HepG2 (cell line): ENCODE results near the gene BEST3. TPM values are rescaled to one million over a fixed set of nuclear protein-coding genes. Genes with fewer than 3 reads are reported as not detected.

ENCODE experiments used
- ATF2 ChIP-seq: sonication (generic); formaldehyde crosslinking; IDR thresholded peaks from 2 replicates; pipeline ENCODE4 v1.4.0; 2020; ENCODE audit warnings: missing genetic modification reagents
- BHLHE40 ChIP-seq: IDR thresholded peaks from 2 replicates; pipeline ENCODE4 v1.6.1; 2011; ENCODE audit warnings: low read length, improper control_type of control experiment
- DMAP1 ChIP-seq: IDR thresholded peaks from 2 replicates; pipeline ENCODE4 v1.6.1; 2016
- HNF1A ChIP-seq, 2 experiments: sonication (generic) in 1 of 2; formaldehyde crosslinking in 1 of 2; IDR thresholded peaks; 2 replicates each; pipeline versions ENCODE4 v1.4.0 to v1.6.1; 2016 to 2020; ENCODE audit warnings: borderline replicate concordance in 1 of 2, low read depth in 1 of 2, mild to moderate bottlenecking in 1 of 2, missing genetic modification reagents in 1 of 2
- HNRNPUL1 ChIP-seq: fragments of 200-400 bp; formaldehyde crosslinking; IDR thresholded peaks from 2 replicates; pipeline ENCODE4 v1.6.1; 2017; ENCODE audit warnings: low read depth, mild to moderate bottlenecking, low read length, moderate library complexity
- KLF9 ChIP-seq: IDR thresholded peaks from 2 replicates; pipeline ENCODE4 v1.6.1; 2016; ENCODE audit warnings: low read depth
- PITX1 ChIP-seq: sonication (generic); formaldehyde crosslinking; IDR thresholded peaks from 2 replicates; pipeline ENCODE4 v1.5.1; 2020; ENCODE audit warnings: mild to moderate bottlenecking, missing genetic modification reagents
- POLR2AphosphoS5 ChIP-seq: IDR thresholded peaks from 2 replicates; pipeline ENCODE4 v1.6.1; 2012; ENCODE audit warnings: low read depth, low read length
- RBFOX2 ChIP-seq: fragments of 200-400 bp; formaldehyde crosslinking; IDR thresholded peaks from 2 replicates; pipeline ENCODE4 v1.6.1; 2017; ENCODE audit warnings: low read depth, mild to moderate bottlenecking, low read length
- ZNF224 ChIP-seq: sonication (generic); formaldehyde crosslinking; IDR thresholded peaks from 2 replicates; pipeline ENCODE4 v1.5.0; 2020; ENCODE audit warnings: mild to moderate bottlenecking, missing genetic modification reagents
- ZNF292 ChIP-seq: sonication (generic); formaldehyde crosslinking; IDR thresholded peaks from 2 replicates; pipeline ENCODE4 v1.8.1; 2022; ENCODE audit warnings: mild to moderate bottlenecking, low read depth, missing genetic modification reagents, borderline replicate concordance
- ZNF331 ChIP-seq: sonication (generic); formaldehyde crosslinking; IDR thresholded peaks from 2 replicates; pipeline ENCODE4 v1.4.0; 2020; ENCODE audit warnings: missing genetic modification reagents
- ZNF547 ChIP-seq: sonication (generic); formaldehyde crosslinking; IDR thresholded peaks from 2 replicates; pipeline ENCODE4 v1.5.1; 2020; ENCODE audit warnings: mild to moderate bottlenecking, missing genetic modification reagents
- ZNF619 ChIP-seq: sonication (generic); formaldehyde crosslinking; IDR thresholded peaks from 2 replicates; pipeline ENCODE4 v1.4.0; 2020; ENCODE audit warnings: mild to moderate bottlenecking, missing genetic modification reagents
- ZNF660 ChIP-seq: sonication (generic); formaldehyde crosslinking; IDR thresholded peaks from 2 replicates; pipeline ENCODE4 v1.5.1; 2020; ENCODE audit warnings: mild to moderate bottlenecking, low read depth, missing genetic modification reagents, borderline replicate concordance
- polyA plus RNA-seq, 8 experiments: library from polyadenylated mRNA; depleted of rRNA in 3 of 8; stranded (reverse) in 7 of 8; unstranded in 1 of 8; fragments of >200 nt; fragmentation: Illumina TruSeq in 4 of 8; extraction: Trizol in 4 of 8; gene quantifications; 2 replicates each; pipeline versions ENCODE4 v1.2.1 to v1.2.3, GENCODE V29; 2011 to 2016; ENCODE audit warnings: low read depth in 4 of 8, missing spikeins in 1 of 8, mixed read lengths in 1 of 8; ENCODE audit not compliant: insufficient read depth in 1 of 8
- total RNA-seq, 5 experiments: library from RNA; depleted of rRNA; stranded (reverse); fragments of >200 nt; fragmentation: Illumina TruSeq; extraction: Trizol; gene quantifications; 2 replicates each; pipeline ENCODE4 v1.2.3, GENCODE V29; 2016; ENCODE audit warnings: low read depth in 1 of 5
- TF ChIP-seq, protein P1 (sequence below): sonication (generic); formaldehyde crosslinking; IDR thresholded peaks from 2 replicates; pipeline ENCODE4 v1.8.1; 2023; ENCODE audit warnings: mild to moderate bottlenecking, inconsistent platforms, moderate library complexity, missing genetic modification reagents, borderline replicate concordance
- TF ChIP-seq, protein P2 (sequence below): sonication (generic); formaldehyde crosslinking; IDR thresholded peaks from 2 replicates; pipeline ENCODE4 v1.4.0; 2020; ENCODE audit warnings: missing genetic modification reagents
- TF ChIP-seq, protein P3 (sequence below): sonication (generic); formaldehyde crosslinking; IDR thresholded peaks from 2 replicates; pipeline ENCODE4 v1.9.0; 2022; ENCODE audit warnings: missing genetic modification reagents, mild to moderate bottlenecking, borderline replicate concordance

The BEST3 gene
- total and polyA plus RNA-seq, 2 of the 13 experiments (the other 11 are each of a cell fraction or from before 2014, with no cell fraction given), result not detected

- TF ChIP-seq, protein P1, sequence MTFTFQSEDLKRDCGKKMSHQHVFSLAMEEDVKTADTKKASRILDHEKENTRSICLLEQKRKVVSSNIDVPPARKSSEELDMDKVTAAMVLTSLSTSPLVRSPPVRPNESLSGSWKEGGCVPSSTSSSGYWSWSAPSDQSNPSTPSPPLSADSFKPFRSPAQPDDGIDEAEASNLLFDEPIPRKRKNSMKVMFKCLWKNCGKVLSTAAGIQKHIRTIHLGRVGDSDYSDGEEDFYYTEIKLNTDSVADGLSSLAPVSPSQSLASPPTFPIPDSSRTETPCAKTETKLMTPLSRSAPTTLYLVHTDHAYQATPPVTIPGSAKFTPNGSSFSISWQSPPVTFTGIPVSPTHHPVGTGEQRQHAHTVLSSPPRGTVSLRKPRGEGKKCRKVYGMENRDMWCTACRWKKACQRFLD (CRISPR knock-in tag), result no peak
- no peak for TF ChIP-seq ZNF619 (CRISPR knock-in tag)
- 0 out of 2 replicates have a peak, but pooled peaks have one; percentile 17 for TF ChIP-seq BHLHE40
- TF ChIP-seq ZNF224 (CRISPR knock-in tag), result 0 out of 2 replicates have a peak, but pooled peaks have one; percentile 22
- TF ChIP-seq ZNF292 (CRISPR knock-in tag), result 0 out of 2 replicates have a peak, but pooled peaks have one; percentile 31
- peak; percentile 71 for TF ChIP-seq RBFOX2
- TF ChIP-seq, protein P2, sequence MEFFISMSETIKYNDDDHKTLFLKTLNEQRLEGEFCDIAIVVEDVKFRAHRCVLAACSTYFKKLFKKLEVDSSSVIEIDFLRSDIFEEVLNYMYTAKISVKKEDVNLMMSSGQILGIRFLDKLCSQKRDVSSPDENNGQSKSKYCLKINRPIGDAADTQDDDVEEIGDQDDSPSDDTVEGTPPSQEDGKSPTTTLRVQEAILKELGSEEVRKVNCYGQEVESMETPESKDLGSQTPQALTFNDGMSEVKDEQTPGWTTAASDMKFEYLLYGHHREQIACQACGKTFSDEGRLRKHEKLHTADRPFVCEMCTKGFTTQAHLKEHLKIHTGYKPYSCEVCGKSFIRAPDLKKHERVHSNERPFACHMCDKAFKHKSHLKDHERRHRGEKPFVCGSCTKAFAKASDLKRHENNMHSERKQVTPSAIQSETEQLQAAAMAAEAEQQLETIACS (CRISPR knock-in tag), result peak; percentile 78
- TF ChIP-seq ATF2 (CRISPR knock-in tag), result 0 out of 2 replicates have a peak, but pooled peaks have one; percentile 7
- peak; percentile 95 for TF ChIP-seq HNRNPUL1
- TF ChIP-seq ZNF660, result no peak
- TF ChIP-seq, protein P3, sequence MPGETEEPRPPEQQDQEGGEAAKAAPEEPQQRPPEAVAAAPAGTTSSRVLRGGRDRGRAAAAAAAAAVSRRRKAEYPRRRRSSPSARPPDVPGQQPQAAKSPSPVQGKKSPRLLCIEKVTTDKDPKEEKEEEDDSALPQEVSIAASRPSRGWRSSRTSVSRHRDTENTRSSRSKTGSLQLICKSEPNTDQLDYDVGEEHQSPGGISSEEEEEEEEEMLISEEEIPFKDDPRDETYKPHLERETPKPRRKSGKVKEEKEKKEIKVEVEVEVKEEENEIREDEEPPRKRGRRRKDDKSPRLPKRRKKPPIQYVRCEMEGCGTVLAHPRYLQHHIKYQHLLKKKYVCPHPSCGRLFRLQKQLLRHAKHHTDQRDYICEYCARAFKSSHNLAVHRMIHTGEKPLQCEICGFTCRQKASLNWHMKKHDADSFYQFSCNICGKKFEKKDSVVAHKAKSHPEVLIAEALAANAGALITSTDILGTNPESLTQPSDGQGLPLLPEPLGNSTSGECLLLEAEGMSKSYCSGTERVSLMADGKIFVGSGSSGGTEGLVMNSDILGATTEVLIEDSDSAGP (CRISPR knock-in tag), result peak; percentile 49; the same call in 1 of the 2 replicates
- peak; percentile 28; the same call in 1 of the 2 replicates for TF ChIP-seq DMAP1
- peak; percentile 41; the same call in 1 of the 2 replicates for TF ChIP-seq ZNF331 (CRISPR knock-in tag)
- peak; percentile 39; the same call in 1 of the 2 replicates for TF ChIP-seq PITX1
- TF ChIP-seq ZNF547, result peak; percentile 33; the same call in 1 of the 2 replicates
- 0 out of 2 replicates have a peak, but pooled peaks have one; percentile 3 for TF ChIP-seq POLR2AphosphoS5
- TF ChIP-seq HNF1A (IDR thresholded peaks at IDR 0.05; ENCODE audit: low read depth), result no peak; the same call in 1 of the 2 replicates
- TF ChIP-seq HNF1A (CRISPR knock-in tag; IDR thresholded peaks at IDR 0.05; ENCODE audit: borderline replicate concordance), result peak; percentile 91
- TF ChIP-seq KLF9 (CRISPR knock-in tag), result peak; percentile 33; the same call in 1 of the 2 replicates
Observed at GRCh38 chr12:69739287-69740191, 40.4 kb upstream of the BEST3 start (continued).
